Activated CD8-positive, alpha-beta memory T cell treated with anti-CD3 and anti-CD28 coated beads, Interleukin-2, amount 50 U/mL, for 24 hours (primary cell): ENCODE data around the gene VAV2.
"Not testable (repeated sequence)": the region's sequence is repeated elsewhere in the genome, so short reads cannot be mapped to it uniquely, and the experiment has no call there.

ENCODE experiments used
- DNase-seq: peaks from one replicate; pipeline ENCODE4 v3.0.0-alpha.2; 2020; ENCODE audit errors: extremely low read depth

Gene VAV2

DNA sequence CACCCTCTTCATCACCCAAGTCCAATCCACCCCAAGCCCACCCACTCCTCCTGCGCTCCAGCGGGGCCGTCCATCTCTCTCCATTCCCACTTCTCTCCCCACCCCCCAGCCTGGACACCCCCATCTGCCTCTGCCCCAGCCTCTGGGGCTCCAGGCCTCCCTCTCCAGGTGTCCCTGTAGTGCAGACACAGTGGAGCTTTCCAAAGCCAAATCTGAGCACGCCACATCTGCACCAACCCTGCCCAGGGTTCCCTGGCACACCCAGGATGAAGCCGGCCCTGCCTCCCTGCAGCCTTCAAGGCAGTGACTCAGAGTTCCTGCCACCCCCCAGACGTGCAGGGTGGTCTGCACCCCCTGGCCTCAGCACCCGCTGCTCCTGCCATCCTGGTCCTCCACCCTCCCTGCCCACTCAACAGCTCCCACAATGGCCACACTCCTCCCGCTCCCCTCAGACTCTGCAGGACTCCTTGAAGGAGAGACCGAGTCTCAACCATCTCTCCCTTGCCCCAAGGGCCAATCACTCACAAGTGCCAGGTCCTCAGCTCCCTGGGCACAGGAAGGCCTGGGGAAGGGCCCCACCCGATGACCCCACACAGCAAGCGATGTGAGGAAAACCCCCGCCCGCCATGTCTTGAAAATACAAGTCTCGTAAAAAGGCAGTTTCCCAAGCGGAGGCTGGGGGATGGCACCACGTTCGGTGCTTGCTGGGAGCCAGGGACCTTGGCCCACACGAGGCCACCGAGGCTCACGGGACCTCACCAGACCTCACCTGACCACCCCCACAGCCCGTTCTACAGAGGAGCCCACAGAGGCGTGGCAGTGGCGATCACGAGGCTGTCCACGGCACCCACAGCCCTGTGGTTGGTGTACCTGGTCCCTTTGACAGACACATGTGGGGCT, 22.2 kb downstream of the VAV2 start:
- DNase-seq, result no peak

DNA sequence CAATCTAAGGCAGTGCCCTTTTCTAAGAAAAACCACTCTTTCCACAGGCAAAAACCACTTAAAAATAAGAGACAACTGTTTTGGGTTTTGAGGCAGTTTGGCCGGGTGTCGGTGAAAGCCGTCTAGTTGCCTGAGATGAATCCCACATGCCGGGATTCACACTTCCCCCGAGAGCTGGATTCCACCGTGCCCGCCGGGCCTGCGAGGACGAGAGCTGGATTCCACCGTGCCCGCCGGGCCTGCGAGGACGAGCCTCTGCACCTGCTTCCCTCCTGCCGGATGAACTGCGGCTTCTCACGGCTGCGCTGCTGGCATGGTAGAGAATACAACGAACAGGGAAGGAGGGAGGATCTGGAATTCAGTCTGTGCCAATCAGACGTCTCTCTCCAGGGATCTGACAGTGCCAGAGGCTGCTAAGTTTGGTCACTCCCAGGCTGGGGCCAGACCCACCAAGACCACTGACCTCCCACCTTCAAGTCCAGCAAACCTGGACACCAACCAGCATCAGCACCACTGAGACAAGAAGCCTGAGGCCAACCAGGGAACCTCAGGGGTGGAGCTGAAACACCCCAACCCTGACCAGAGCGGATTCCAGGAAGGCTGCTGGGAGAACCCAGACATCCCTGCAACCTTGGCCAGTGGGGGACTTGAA, 23.0 kb downstream of the VAV2 start:
- no peak for DNase-seq

DNA sequence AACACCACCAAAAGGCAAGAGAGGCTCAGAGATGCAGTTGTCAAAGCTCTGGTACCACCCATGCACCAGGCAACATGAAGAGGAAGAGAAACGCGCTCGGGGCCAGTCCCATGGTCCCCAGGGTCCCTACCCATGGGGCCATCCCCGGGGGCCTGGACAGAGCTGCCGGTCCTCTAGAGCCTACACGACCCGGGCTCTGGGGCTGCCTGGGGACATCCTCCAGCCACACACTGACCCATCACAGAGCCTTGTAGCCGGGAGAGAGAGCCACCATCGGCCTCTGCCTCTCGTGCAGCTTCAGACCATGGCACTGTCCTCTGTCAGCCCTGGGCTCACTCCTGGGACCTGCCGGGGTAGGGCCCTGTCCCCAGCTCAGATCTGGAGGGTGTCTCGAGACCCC, 23.7 kb downstream of the VAV2 start:
- no peak for DNase-seq

DNA sequence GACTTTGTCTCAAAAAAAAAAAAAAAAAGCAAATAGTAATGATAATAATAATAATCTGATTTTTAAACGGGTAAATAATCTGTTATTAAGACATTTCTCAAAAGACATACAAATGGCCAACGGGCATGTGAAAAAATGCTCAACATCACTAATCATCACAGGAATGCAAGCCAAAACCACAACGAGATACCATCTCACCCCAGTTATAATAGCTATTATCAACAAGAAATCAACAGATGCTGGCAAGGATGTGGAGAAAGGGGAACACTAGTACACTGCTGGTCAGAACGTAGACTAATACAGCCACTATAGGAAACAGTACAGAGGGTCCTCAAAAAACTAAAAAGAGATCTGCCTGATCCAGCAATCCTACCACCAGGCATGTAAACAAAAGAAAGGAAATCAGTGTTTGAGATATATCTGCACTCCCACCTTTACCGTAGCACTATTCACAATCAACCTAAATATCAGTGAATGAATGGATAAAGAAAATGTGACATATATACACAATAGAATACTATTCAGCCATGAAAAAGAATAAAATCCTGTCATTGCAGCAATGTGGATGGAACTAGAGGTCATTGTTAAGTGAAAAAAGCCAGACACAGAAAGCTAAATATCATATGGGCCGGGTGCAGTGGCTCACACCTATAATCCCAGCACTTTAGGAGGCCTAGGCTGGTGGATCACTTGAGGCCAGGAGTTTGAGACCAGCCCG, 24.9 kb downstream of the VAV2 start:
- DNase-seq, result no peak

DNA sequence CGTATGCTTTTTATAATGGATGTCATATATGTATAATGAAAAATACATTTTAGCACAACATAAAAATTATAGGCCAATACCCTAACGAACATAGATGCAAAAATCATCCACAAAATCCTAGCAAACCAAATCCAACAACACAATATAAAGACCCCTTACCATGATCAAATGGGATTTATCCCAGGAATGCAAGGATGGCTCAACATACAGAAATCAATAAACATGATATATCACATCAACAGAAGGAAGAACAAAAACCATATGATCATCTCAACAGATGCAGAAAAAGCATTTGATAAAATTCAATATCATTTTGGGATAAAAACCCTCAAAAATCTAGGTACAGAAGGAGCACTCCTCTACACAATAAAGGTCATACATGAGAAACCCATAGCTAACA, 27.7 kb downstream of the VAV2 start:
- no peak for DNase-seq

DNA sequence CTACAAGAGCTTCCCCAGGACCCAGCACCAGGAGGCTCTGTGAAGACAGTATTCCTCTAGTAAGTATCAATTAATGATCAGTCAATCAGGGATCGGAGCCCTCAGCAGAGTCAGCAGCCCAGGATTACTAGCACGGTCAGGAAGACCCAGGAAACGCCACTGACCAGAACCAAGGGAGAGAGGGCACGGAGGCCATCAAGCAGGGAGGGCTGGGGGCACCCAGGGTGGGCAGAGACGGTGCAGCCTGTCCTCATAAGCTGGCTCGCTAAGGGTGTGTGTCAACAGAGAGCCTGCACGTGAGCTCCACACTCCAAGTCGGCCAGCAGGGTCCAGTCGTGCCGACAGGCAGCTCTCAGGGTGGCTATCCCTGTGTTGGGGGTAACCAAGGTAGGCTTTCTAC, 29.0 kb downstream of the VAV2 start:
- DNase-seq, result no peak

DNA sequence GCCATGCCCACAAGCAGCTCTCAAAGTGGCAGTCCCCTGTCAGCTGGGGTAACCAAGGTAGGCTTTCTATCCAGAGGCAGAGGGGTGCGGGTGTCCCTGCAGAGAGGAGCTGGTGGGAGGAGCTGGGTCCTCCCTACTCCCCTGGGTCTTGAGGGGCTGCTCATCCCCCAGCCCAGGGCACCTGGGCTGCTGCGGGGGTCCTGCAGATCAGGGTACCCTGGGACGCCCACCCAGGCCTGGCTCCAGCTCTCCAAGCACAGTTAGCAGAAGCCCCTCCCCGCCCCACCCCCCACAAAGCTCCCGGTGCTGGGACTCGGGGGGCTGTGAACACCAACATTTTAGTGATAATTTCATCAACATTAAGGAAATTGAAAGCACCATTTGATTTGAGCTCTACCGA, 29.8 kb downstream of the VAV2 start:
- DNase-seq, result no peak

DNA sequence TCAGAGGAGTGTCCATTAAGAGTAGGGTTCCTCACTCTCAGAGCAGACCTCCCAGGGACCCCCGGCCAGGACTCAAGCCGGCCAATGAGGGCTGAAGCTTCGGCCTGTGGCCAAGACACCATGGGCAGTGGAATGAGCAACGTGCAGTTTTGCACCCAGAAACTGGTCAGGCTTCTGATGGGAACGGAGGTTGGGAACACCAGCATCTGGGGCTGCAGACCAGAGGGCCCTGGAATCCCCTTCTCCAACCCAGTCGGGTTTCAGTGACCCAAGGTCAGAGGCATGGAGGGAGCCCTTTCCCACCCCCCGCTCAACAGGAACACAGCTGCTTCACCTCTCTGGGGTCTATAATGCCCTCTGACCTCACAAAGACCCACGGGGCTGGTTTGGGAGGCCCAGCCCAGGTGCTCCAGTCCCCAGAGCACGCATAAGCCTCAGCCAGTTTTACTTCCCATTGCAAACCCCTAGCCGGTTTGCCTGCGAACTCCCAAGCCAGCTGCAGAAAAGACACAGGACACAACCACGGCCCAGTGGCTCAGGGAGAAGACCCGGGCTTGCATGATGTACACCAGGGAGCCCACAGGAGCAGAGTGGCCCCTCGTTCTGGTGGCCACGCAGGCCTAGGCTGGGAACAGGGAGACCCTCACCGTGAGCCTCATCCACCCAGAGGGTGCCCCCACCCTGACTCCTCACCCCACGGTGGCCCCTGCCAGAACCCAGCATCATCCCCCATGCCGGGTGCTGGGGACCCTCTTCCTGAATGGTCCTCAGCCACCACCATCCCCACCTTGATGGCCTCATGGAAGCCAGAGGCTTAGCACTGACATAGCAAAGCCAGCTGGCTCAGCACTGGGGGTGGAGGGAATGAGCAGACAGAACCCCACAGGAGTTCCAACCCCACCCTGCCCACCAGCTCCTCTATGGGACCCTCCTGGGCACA, 30.6 kb downstream of the VAV2 start:
- DNase-seq, result no peak

DNA sequence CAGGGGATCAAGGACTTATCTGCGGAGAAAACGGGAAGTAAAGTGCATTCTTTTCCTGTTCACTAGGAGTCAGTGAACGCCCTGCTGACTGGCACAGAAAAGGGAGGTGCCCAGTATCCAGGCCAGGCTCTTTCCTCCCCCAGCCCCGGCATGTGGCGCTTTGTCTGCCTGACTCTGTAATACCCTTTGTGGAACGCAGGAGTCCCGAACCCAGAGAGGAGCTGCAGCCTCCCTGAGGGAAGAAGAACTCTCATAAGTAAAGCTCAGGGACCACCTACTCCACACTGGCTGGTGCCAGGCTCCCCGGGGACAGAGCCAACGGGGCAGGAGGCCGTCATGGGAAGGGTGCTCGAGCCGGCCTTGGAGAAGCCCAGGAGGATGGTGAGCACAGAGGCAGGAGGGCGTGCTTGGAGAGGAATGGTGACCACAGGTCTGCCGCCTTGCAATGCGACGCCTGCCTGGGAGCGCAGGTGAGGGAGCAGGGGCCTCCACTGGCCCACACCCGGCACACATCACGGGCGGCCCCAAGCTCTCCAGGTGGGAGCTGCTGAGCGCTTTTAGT, 31.5 kb downstream of the VAV2 start:
- no peak for DNase-seq

DNA sequence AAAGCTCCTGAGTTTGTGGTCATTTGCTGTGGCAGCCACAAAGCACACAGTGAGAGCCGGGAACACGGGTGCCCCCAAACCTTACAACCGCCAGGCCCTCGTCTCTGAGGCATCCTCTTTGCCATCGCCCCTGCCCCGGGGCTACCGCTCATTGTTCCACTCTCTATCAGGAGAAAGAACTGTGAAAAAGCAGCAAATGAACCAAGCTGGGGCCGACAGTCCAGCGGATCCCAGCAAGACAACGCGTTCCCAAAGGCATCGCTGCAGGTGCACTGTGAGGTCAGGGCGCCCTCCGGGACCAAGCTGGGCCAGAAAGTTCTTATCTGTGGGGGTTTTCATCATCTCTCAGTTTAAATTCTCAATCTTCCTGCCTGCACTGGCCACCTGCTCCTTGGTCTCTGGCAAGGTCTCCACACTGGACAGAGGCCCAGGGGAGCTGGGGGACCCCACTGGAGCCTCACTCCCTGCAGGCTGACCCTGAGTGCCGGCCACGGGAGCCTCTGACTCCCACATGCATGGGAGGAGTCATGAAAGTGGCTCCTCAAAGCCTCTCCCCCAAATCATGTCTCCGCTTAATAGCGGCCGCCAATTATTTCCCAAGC, 32.1 kb downstream of the VAV2 start:
- DNase-seq, result no peak

DNA sequence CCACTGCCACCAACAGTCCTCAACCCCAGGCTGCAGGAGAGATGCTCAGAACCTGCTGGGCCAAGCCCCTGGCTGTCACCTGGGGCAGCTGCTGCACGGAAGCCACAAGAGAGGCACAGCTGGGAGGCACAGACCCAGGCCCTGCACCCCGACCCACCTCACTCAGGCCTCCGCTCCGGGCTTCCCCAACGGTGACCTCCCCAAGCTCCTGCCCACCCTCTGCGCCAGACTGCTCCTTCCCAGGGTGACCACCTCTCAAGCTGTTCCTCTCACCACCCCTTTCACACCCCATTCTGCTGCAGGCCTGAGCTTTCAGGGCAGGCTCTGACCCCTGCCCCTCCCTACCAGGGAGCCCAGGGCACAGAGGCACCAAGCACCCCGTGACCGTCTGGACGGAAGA, 33.0 kb downstream of the VAV2 start:
- DNase-seq, result no peak

DNA sequence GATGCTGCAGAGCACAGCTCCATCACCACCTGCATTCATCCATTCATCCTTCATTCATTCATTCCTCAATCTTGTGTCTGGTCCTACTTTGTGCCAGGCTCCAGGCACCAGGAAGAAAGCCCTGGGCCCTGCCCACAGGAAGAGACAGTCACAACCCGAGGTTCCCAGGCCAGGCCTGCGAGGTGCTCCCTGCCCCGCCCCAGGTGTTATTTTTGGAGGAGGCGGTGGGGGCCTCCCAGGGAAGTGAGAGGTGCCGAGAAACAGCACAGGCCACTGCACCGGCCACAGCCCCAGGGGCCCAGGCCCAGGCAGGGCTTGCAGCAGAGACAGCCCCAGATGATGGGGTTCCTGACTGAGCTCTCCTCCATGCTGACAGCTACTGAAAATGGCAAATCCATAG, 33.4 kb downstream of the VAV2 start:
- DNase-seq, result no peak

DNA sequence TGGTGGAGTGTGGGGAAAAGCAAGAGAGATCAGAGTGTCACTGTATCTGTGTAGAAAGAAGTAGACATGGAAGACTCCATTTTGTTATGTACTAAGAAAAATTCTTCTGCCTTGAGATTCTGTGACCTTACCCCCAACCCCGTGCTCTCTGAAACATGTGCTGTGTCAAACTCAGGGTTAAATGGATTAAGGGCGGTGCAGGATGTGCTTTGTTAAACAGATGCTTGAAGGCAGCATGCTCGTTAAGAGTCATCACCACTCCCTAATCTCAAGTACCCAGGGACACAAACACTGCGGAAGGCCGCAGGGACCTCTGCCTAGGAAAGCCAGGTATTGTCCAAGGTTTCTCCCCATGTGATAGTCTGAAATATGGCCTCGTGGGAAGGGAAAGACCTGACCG, 34.4 kb downstream of the VAV2 start:
- DNase-seq, result not testable (repeated sequence)

DNA sequence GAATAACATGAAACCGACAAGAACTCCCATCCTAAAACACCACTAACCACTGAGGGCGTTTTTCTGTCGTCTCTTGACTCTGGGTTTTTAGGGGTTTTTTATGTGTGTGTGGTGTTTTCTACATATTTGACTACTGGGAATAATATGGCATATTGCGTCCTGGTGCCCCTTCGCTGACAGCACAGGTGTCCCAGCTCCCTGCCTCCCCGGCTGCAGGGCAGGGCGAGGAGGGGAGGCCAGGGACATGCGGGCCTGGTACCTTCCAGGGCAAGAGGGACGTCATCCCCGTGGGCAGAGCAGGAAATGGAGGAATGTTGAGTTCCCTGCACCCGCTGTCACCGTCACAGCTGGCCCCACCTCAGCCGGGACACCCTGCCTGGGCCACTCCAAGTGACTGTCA, 34.8 kb downstream of the VAV2 start:
- no peak for DNase-seq

DNA sequence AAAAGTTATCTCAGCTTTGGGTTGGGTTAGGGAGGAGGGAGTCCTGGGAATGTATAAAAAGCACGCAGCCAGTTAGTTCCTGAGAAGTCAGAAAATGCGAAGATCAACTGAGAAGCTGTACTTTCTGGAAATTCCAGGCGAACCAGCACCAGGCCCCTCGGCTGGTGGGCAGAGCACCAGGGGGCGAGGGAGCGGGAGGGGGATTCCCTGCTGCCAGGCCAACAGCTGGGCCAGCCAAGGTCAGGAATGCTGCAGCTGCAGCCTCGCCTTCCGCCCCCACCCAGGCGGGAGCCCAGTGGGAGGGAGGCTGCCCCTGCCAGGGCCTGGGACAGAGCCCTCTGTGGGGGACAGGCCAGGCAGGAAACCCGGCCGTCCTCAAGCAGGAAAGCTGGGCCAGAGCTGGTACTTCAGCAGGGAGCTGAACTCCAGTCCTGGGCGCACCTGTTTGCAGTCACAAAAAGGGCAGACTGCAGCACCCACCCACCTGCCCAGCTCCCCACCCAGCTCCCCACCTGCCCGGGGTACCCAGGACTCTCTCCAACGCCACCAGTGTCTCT, 35.5 kb downstream of the VAV2 start:
- no peak for DNase-seq

DNA sequence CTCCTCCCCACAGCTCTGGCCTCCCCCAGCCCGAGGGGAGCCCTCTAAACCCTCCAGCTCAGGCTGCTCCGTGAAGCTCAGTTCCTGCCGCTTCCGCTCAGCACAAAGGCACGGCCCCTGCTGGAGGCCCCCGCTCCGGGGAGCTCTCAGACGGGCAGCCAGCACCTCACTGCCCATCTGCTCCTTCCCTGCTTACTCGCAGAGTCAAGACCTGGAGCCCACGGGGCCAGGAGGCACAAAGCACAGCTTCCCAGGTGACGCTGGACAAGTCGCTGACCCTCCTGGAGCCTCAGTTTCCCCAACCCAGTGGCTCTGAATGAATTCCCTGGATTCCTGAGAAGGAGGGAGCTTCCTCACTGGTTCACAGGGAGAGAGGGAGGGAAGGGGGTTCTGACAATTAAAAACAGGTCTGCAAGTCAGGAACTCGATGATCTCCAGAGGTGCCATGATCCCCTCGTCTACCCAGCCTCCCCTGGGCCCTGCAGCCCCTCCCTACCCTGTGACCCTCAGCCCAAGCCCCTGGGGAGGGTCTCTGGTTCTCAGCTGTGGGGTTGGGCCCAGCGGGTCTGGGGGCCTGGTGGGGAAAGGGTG, 36.2 kb downstream of the VAV2 start:
- no peak for DNase-seq

DNA sequence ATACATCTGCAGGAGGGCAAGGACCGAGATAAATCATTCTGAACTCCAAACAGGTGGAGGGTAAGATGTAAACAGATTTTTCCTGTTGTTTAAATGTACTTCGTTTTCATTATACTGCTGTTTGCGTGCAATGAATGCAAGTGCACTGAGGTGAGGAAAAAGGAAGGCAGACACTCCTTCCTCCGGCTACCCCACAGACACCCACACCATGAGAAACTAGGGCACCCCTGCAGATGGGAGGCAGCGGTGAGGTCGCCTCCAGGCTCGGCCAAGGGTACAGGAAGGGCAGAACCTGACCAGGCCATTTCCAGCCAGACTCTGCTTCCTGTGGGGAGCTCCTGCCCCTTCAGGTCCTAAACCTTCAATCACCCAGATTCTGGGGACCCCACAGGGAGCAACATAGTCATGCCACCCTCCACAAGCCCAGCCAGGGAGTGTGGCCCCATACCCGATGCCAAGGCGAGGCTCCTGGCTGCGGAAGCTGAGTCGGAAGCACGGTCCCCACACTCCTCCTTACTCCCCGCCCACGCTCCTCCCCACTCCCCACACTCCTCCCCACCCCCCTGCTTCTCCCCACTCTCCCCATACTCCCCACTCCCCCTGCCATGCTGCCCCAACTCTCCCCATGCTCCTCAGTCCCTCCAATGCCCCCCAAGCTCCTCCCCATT, 37.1 kb downstream of the VAV2 start:
- DNase-seq, result no peak

DNA sequence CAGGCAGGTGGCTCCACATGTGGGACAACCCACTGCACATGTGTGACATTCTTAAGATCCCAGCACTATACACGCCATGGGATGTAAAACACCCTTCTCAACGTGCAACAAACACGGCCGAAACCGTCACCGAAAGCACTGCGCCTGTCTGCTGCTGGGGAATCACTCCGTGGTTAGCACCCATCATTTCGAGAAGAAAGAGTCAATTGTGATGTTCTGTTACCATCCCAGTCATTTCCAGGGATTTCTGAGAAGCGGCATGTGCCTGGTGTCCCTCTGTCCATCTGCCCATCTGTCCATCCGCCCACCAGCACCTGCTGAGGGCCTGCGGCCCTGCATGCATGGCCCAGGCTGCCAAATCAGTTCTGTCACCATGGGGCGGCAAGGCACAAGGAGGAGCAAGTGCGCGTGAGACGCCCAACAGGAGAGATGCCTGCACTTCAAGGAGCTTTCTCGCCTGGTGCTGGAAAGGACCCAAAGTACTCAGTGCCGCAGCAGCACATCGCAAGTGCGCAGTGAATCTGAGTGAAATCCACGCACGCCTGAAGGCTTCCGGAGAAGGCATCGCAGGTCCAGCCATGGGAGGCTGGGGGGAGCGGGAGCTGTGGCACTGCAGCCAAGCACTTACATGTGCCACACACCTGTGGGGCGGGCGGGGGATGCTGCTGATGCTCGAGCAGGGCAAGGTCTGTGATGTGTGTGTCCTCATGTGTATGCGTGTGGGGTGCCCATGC, 38.0 kb downstream of the VAV2 start:
- DNase-seq, result no peak

DNA sequence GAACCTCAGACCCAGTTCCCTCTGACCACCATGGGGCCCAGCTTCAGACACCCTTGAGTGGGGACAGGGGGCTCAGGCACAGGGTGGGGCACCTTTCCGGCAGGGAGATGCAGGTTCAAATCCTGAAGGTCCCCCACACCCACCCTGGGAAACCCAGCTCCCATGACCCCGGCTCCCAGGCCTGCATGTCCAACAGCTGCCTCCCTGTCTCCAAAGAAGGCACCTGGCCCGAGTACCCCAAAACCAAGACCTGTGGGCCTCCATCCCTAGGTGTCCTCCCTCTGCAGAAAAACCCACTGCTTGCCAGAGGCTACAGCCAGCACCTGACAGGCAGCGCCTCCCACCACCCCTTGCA, 38.5 kb downstream of the VAV2 start:
- no peak for DNase-seq
